OCI-M1 (cell line): ENCODE results near the gene SLC18A2.

Source experiments
- DNase-seq: peaks from one replicate; lab custom pipeline; 2025; lab: John Stamatoyannopoulos, UW

SLC18A2 gene

GRCh38 chr10:117313641-117314040 is 72.7 kb downstream of the SLC18A2 start:
- DNase-seq = no peak

DNA sequence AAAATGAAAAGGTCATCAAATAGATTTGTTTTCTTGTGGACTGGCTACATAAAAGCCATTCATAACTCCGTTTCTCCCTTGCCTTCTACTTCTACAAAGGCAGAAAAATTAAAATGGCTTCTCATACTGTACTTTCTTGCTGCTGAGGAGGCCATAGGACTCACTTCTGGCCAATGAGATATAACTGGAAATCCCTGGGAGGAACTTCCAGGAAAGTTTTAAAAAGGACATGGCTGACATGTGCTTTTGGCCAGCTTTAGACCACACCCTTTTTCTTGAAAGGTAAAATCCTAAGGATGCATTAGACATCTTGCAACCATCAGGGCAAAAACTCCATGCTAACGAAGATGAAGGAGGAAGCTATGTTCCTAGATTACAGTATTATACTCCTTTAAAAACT is 75.8 kb downstream of the SLC18A2 start:
- DNase-seq = no peak

GRCh38 chr10:117318909-117319308 is 78.0 kb downstream of the SLC18A2 start:
- DNase-seq = no peak

GRCh38 chr10:117320050-117320665 is 79.2 kb downstream of the SLC18A2 start:
- peak; percentile 71 for DNase-seq

DNA sequence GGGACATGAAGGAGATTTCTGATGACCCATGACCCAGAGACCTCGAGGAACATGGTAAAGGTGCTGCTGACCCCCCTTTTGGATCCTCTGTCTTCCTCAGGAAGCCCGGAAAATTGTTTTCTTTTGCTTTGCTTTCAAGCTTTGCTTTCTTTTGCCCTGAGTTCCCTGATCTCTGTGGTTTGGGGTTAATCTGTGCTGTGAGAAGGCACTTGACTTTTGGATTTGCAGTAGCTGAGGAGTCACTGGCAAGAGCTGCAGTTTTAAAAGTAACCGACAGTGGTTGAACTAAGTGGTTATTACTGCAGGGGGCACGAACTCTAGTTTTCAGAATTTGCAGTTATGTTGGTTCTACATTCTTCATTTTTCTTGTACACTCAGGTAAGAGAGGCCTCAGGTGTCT is 81.3 kb downstream of the SLC18A2 start:
- no peak for DNase-seq

DNA sequence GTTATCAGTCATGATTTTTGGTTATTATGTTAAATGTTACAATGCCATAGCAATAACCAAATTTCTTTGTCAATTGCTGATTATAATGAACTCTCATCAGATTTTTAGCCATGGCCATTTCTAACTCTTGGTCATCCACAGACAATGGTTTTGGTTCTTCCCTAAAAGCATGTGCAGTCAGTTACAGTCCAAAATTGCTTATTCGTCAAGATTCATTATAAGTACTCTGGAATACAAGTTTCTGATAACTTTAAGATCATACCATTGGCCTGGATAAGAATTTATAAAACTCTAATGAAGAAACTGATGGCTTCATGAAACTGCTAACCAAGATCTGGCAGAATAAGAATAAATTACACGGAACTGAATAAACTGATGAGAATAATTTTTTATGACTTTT is 83.5 kb downstream of the SLC18A2 start:
- DNase-seq = no peak

DNA sequence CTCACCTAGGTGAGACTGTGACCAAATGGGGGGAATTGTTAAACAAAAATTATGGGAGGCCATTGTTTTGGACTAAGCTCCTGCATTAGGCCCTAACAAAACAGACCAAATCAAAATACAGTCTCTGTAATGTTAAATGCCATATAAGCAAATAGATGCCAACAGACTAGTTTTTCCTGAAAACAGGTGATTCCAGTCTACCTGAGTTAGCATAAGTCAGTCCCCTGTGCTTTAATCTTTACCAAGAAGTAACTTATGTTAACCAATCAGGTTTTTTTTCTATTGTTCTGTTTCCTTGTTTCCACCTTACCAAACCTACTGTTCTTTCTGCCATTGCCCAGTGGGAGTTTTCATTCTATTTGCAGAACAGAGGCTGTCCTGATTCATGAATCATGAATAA is 86.3 kb downstream of the SLC18A2 start:
- no peak for DNase-seq
